Measurements from ENCODE around the gene PTPN21.

Gene PTPN21

DNA sequence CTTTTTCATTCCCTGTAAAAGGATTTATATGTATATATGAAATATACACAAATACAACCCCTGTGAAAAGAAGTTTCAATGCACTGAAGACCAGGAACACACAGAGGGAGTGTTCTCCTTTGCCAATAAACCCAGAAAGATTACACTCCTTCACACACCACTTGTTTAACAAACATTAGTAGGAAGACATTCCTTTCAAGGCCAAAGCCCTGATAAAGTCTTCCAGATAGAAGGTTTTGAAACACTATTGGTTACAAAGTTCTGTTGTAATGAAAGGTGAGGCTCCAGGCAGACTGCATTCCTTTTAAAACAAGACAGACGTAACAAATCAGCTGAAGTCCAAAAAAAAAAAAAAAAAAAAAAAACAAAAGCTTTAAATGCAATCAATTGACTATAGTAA, 81.0 kb downstream of the PTPN21 start:
- in situ Hi-C loops (cut with MboI; ENCODE audit: low sequenced_read_pairs): no loop called here

DNA sequence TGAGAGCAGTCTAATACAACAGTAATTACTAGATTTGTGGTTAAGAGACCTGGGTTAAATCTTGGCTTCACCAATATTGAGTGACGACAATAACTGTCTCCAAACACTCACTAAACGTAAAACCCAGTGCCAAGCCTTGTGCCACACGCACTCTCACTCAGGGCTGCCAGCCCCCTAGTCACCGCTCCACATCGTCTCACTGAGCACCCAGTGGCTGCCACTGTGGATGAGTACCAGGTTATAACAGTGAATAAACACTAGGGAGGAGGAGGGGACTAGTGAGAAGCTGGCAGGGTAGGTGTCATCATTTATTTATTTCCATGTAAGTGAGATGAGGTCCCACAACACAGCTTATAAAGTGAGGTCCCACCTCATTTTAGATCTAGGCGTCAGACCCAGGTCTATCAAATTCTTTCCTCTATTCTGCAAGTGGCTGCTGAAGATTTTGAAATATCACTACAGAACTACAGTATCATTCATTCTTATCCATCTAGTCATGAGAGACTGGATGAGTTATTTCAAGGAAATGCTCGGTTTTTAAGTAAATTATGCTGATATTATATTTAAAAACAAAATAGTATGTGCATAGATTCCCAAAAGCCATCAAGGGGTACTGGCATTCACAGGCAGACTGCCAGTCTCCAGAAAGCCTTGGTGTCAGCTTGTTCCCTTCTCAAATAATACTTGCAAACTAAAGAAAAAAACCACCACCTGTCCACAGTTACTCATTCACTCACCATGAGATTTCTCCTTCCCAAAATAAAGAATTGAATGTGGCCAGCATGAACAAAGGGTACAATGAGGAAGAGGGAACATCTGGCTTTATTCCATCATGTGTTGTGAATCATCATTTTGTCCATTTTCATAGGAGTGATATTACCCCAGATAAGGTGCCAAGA, 84.0 kb downstream of the PTPN21 start:
- in situ Hi-C loops (cut with MboI; ENCODE audit: low sequenced_read_pairs): no loop called here

DNA sequence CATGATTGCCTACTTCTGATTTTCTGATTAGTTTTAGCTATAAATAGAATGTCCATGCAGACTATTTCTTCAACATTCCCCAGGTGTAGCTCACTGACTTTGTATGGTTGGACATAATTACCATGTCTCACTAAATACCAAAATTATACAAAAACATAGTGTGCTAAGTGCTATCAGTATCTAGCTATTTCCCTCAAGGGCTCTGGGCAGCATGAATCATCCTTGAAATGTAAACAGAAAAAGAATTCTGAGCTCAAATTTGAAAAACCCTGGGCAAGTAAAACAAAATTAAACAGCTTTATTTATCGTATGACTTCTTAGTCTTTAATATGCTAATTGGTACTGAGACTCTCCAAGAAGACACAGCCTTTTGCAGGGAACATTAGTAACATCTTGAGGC, 86.4 kb downstream of the PTPN21 start:
- in situ Hi-C loops (cut with MboI; ENCODE audit: low sequenced_read_pairs): no loop called here

DNA sequence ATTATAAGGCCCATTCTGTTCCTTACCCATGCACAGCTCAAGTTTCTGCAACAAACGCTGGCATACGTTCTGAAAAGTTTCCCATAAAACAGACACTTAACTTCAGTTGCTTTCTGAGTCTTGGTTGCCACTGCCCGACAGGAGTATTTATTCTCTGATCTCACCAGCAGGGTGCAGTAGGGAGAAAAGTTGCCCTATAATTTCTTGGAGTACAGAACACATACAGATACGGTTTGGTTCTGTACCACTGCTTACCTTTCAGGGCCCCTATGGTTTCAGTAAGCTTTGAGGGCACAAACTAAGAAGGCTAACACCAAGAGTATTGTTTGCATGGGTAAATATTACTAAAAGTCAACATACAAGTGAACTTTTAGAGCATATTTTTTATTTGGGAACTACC, 91.5 kb downstream of the PTPN21 start:
- in situ Hi-C loops (cut with MboI; ENCODE audit: low sequenced_read_pairs): no loop called here

DNA sequence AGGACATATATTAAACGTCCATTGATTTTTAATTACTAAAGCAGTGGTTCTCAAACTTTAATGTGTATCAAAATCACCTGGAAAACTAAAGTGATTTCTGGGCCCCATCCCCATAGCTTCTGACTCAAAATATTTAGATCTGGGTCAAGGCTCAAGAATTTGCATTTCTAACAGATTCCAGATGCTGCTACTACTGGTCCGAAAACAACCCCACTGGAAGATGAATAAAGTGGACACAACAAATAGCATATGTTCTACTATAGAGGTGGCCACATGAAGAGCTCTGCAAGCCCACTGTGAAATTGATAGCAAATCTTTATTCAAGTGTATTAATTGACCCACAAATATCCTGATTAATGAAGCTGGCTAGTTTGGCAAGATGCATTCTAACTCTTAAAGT, 99.9 kb downstream of the PTPN21 start:
- in situ Hi-C loops (cut with MboI; ENCODE audit: low sequenced_read_pairs): no loop called here

DNA sequence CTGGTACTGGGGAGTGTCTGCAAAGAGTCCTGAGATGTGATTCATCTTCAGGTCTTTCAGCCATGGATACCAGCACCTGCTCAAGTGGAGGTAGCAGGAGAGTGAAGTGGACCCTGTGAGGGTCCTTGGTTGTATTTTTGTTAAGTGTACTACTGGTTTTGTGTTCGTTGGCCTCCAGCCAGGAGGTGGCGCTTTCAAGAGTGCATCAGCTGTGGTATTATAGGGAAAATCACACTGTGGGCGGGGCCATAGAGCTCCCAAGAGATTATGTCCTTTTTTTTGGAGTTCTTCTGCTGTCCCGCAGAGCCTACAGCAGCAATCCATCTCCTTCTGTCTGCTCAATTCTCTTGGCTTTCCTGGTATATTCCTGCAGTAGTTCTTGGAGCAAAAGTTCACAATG, 102.6 kb downstream of the PTPN21 start:
- in situ Hi-C loops (cut with MboI; ENCODE audit: low sequenced_read_pairs): no loop called here

DNA sequence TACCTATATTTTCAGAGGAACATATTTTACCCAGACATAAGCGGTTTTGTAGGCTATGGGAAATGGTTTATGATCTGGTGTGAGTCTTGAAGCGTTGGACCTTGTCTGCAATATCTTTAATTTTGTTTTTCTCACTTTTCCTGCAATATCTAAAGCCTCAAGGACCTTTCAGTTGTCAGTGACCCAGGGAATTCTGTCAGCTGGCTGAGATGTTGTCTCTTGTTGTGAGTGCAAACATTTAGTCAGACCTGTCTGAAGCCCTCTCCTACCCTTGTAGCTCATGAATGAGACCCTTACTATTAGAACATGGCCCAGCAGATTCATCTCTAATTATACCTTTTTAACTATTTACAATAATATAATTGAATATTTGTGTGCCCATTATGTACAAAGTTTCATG, 115.7 kb downstream of the PTPN21 start:
- in situ Hi-C loops (cut with MboI; ENCODE audit: low sequenced_read_pairs): no loop called here

DNA sequence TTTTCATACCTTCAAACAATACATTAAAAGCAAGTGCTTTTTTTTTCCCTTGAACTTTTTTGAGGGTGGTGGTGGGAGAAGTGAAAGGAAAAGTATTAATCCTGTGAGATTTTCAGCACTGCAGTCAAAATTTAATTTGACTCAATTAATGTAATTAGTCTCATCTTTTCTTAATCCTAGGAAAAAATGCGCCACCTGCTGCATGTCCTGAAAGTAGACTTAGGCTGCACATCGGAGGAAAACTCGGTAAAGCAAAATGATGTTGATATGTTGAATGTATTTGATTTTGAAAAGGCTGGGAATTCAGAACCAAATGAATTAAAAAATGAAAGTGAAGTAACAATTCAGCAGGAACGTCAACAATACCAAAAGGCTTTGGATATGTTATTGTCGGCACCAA, 117.1 kb downstream of the PTPN21 start:
- in situ Hi-C loops (cut with MboI; ENCODE audit: low sequenced_read_pairs): no loop called here

DNA sequence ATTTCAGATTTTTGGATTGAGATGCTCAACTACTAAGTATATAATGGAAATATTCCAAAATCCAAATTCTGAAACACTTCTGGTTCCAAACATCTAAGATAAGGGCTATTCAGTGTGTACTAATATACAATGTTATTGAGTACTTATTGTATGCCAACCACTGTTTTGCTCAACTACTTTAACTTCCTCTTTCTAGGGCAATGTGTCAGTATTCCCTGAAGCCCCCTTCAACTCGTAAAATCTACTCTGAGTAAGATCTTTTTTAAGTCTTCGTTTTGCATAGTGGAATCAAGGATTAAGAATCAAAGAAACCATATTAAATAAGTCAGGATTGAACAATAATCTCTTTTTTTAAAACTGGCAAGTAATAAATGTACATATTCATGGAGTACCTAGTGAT, 123.8 kb downstream of the PTPN21 start:
- in situ Hi-C loops (cut with MboI; ENCODE audit: low sequenced_read_pairs): no loop called here

DNA sequence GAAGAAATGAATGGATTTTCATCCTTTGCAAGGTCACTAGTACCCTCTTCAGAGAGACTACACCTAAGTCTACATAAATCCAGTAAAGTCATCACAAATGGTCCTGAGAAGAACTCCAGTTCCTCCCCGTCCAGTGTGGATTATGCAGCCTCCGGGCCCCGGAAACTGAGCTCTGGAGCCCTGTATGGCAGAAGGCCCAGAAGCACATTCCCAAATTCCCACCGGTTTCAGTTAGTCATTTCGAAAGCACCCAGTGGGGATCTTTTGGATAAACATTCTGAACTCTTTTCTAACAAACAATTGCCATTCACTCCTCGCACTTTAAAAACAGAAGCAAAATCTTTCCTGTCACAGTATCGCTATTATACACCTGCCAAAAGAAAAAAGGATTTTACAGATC, 128.5 kb downstream of the PTPN21 start:
- in situ Hi-C loops (cut with MboI; ENCODE audit: low sequenced_read_pairs): no loop called here

DNA sequence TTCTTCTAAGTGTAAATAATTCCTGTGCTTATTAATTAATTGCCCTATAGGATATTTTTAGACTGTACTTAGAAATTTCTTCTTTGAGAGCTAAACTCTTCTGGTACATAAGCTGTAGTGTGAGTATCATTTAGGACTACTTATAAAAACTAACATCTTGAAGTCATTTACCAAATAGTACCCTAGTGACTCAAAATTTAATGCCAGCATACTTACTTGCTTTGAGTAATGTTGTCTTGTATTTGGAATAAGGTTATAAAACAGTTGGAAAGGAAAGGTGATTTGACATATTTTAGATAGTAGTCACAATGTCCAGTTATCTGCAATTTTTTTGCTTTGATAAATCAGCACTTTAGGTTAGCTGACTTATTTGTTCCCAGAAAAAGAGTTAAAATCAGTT, 130.2 kb downstream of the PTPN21 start:
- in situ Hi-C loops (cut with MboI; ENCODE audit: low sequenced_read_pairs): no loop called here

DNA sequence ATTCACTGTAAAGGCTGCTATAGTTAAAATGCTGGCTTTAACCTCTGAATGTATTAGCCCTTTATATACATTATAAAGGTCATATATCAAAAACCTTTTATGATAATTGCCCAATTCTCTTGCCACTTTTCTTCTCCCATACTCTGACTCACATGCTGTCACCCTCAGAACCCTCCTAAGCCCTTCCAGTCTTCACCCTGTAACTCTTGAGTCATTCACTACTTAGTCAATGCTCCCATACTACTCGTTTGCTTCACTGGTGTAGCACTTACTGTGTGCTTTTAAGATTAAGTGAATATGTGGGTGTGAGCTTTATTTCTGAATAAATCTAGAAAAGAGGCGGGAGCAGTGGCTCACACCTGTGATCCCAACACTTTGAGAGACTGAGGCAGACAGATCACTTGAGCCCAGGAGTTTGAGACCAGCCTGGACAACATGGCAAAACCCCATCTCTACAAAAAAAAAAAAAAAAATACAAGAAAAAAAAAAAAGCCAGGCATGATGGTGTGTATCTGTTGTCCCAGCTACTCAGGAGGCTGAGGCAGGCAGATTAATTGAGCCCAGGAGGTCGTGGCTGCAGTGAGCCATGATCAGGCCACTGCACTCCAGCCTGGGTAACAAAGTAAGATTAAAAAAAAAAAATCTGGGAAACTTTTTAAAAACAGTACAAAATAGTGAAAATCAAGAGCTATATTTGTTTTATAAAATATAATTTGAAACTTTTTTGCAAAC, 131.7 kb downstream of the PTPN21 start:
- in situ Hi-C loops (cut with MboI; ENCODE audit: low sequenced_read_pairs): no loop called here

DNA sequence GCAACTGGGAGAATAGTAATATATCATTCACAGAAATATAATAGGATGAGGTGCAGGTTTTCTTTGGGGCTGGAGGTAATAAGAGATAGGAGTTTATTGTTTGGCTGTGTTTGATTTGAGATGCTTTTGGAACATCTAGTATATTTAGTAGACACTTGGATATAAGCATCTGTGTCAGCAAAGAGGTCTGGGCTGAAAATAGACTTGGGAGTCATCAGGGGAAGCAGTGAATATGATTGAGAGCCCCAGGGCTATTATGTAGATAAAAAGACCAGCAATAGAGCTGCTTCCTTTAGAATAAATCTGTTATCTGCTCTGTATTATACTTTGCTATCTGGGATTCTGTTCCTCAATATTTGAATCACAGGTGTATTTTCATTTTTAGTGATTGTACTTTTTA, 132.8 kb downstream of the PTPN21 start:
- in situ Hi-C loops (cut with MboI; ENCODE audit: low sequenced_read_pairs): no loop called here

DNA sequence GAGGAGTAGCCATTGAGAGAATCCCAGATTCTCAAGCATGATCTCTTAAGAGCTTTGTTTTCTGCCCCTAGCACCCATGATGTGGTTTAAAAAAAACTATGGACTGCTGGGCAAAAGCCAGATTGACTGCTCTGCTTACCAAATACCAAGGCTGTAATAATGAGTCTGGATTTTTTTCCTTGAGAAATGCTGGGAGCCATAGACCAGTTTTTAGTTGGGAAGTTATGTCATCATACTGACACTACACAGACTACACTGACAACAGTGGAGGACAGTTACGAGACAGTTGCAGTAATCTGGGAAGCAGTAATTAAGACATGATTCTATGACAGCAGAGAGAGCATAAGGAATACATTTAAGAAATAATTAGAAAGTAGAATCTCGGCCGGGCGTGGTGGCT, 133.5 kb downstream of the PTPN21 start:
- in situ Hi-C loops (cut with MboI; ENCODE audit: low sequenced_read_pairs): no loop called here

DNA sequence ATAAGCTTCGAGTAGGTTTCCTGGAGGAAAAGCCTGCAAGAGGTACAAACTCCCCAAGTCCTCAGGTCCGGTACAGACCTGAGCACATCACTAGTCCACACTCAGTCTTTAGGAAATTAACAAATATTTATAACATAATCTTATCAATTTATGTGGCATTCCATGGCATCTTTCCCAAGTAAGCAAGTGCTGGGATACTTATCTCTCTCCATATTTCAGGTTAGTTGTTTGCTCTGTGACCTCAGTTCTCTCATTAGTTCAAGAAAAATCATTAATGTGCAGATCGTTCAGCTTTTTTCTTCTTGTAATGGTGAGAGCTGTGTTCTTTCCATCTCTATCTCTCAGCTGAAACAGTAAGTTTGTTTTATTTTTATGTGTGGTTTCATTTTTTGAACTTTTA, 134.6 kb downstream of the PTPN21 start:
- in situ Hi-C loops (cut with MboI; ENCODE audit: low sequenced_read_pairs): no loop called here

DNA sequence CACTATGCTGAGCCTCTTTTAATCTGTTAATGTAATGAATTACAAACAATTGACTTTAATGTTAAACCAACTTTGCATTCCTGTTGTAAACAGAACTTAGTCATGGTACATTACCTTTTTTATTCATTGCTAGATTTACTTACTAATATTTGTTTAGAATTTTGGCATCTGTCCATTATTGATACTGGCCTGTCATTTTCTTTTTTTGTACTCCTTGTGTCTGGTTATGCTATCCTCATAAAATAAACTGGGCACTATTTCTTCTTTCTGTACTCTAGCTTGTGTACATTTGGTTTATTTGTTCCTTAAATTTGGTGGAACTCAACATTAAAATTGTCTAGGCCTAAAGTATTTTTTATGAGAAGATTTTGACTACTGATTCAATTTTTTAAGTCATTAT, 137.2 kb downstream of the PTPN21 start:
- in situ Hi-C loops (cut with MboI; ENCODE audit: low sequenced_read_pairs): no loop called here

Measured in HL-60/S4 treated with phorbol 12-myristate 13-acetate at 8.2 ng/mL for 4 days and 3 days (cell line).